GM18520 (cell line): ENCODE data around the gene CABP2.
"Not testable (repeated sequence)": the region's sequence is repeated elsewhere in the genome, so short reads cannot be mapped to it uniquely, and the experiment has no call there.

Experiments used
- ATAC-seq: cut with Tn5 transposase; IDR thresholded peaks from one replicate; pipeline ENCODE4 v1.9.1; 2021; ENCODE audit not compliant: unreplicated experiment

The CABP2 gene

DNA sequence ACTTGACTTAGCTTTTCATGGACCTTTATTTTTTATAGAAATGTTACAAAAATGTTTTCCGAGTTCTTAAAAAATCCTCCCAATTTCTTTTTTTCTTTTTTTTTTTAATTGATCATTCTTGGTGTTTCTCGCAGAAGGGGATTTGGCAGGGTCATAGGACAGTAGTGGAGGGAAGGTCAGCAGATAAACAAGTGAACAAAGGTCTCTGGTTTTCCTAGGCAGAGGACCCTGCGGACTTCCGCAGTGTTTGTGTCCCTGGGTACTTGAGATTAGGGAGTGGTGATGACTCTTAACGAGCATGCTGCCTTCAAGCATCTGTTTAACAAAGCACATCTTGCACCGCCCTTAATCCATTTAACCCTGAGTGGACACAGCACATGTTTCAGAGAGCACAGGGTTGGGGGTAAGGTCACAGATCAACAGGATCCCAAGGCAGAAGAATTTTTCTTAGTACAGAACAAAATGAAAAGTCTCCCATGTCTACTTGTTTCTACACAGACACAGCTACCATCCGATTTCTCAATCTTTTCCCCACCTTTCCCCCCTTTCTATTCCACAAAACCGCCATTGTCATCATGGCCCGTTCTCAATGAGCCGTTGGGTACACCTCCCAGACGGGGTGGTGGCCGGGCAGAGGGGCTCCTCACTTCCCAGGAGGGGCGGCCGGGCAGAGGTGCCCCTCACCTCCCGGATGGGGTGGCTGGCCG is 45.7 kb downstream of the CABP2 start:
- not testable (repeated sequence) for ATAC-seq

DNA sequence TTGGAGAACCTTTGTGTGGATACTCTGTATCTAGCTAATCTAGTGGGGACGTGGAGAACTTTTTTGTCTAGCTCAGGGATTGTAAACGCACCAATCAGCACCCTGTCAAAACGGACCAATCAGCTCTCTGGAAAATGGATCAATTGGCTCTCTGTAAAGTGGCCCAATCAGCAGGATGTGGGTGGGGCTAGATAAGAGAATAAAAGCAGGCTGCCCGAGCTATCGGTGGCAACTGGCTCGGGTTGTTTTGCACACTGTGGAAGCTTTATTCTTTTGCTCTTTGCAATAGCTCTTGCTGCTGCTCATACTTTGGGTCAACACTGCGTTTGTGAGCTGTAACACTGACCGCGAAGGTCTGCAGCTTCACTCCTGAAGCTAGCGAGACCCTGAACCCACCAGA is 46.6 kb downstream of the CABP2 start:
- ATAC-seq, result not testable (repeated sequence)

DNA sequence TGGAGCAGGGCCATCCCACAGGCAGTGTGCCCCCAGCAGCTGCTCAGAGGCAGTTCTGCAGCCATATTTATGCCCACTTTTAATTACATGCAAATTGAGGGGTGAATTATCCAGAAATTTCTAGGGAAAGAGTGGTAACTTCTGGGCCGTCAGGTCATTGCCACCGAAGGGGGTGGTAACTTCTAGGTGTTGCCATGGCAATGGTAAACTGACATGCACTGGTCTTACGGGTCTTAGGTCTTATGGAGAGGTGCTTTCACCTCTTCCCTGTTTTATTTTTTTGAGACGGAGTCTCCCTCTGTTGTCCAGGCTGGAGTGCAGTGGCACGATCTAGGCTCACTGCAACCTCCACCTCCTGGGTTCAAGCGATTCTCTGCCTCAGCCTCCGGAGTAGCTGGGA is 50.4 kb downstream of the CABP2 start:
- no peak for ATAC-seq

DNA sequence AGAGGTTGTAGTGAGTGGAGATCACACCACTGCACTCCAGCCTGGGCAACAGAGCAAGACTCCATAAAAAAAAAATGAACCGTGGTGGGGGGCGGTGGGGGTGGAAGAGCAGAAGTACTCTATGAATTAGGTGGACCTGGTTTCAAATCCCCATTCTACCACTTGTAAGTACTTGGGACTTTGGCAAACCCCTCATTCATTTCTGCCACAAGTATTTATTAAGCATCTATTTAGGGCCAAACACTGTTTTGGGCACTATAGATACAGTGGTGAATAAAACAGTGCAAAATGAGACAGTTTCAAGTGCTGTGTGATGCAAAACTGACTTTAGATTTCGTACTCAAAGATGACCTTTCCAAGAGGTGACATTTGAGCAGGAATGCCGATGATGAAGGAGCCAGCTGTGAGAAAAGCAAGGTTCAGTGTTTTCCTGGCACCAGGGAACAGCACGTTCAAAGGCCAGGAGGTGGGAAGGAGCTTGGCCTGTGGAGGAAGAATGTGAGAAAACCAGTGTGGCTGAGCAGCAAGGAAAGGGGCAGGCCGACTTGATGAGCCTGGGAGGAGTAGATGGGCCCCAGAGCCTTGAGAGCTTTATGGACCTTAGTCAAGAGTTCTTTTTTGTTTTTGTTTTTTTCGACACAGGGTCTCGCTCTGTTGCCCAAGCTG is 52.8 kb downstream of the CABP2 start:
- no peak for ATAC-seq

DNA sequence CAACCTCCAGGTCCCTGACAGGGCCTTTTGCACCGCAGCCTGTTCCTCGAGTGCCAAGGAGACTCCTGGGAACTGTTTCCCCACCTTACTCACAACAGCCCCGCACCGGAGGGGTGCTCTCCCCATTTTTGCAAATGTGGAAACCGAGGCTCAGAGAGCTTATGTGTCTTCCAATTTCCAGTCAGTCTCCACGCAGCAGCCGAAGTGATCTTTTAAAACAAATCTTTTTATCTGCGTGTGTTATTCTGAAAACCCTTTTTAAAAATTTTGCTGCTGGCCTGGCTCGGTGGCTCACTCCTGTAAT is 53.8 kb downstream of the CABP2 start:
- no peak for ATAC-seq
